H9 (cell line): ENCODE results near the gene PRR27. TPM values are rescaled to one million over a fixed set of nuclear protein-coding genes. Genes with fewer than 3 reads are reported as not detected.

ENCODE experiments used
- DNase-seq: peaks from one replicate; pipeline ENCODE4 v3.0.0-alpha.2; 2017
- H2AFZ ChIP-seq: one replicate; pipeline ENCODE4 v1.6.1; 2013; ENCODE audit warnings: mild to moderate bottlenecking, low read length, control low read depth, moderate library complexity
- H2AK5ac ChIP-seq: 2 replicates; pipeline ENCODE4 v1.6.1; 2013; ENCODE audit warnings: low read length, control low read depth, mixed read lengths; ENCODE audit not compliant: insufficient read length
- H2BK120ac ChIP-seq: one replicate; pipeline ENCODE4 v1.6.1; 2013; ENCODE audit warnings: low read depth, mild to moderate bottlenecking, low read length, control low read depth, inconsistent platforms; ENCODE audit not compliant: poor library complexity, severe bottlenecking
- H2BK12ac ChIP-seq: 2 replicates; pipeline ENCODE4 v1.6.1; 2013; ENCODE audit warnings: low read length, control low read depth, mixed read lengths, low read depth; ENCODE audit not compliant: insufficient read length
- H2BK15ac ChIP-seq: 2 replicates; pipeline ENCODE4 v1.6.1; 2013; ENCODE audit warnings: low read depth, low read length, control low read depth
- H2BK20ac ChIP-seq: one replicate; pipeline ENCODE4 v1.6.1; 2013; ENCODE audit warnings: low read depth, mild to moderate bottlenecking, low read length, control low read depth, inconsistent platforms; ENCODE audit not compliant: poor library complexity, severe bottlenecking
- H2BK5ac ChIP-seq: 2 replicates; pipeline ENCODE4 v1.6.1; 2013; ENCODE audit warnings: low read length, control low read depth, mixed read lengths; ENCODE audit not compliant: insufficient read length
- H3K14ac ChIP-seq: 2 replicates; pipeline ENCODE4 v1.6.1; 2013; ENCODE audit warnings: low read length, control low read depth; ENCODE audit not compliant: insufficient read depth
- H3K18ac ChIP-seq: 2 replicates; pipeline ENCODE4 v1.6.1; 2013; ENCODE audit warnings: low read depth, mild to moderate bottlenecking, mixed read lengths, low read length, control low read depth; ENCODE audit not compliant: insufficient read length
- H3K23ac ChIP-seq: 2 replicates; pipeline ENCODE4 v1.6.1; 2013; ENCODE audit warnings: low read length, control low read depth, mixed read lengths, low read depth; ENCODE audit not compliant: insufficient read length
- H3K23me2 ChIP-seq: 2 replicates; pipeline ENCODE4 v1.6.1; 2013; ENCODE audit warnings: low read depth, mild to moderate bottlenecking, mixed read lengths, low read length, control low read depth; ENCODE audit not compliant: insufficient read length, poor library complexity, severe bottlenecking
- H3K27ac ChIP-seq: 2 replicates; pipeline ENCODE4 v1.5.1; 2013; ENCODE audit warnings: low read length, control low read depth, mixed read lengths, low read depth; ENCODE audit not compliant: insufficient read length
- H3K27me3 ChIP-seq: 2 replicates; pipeline ENCODE4 v1.6.1; 2013; ENCODE audit warnings: low read length, control low read depth, inconsistent platforms; ENCODE audit not compliant: insufficient read depth
- H3K4ac ChIP-seq: 2 replicates; pipeline ENCODE4 v1.6.1; 2013; ENCODE audit warnings: low read depth, mild to moderate bottlenecking, control low read depth, inconsistent platforms, low read length, moderate library complexity
- H3K4me1 ChIP-seq: 2 replicates; pipeline ENCODE4 v1.6.1; 2013; ENCODE audit warnings: low read length, control low read depth, inconsistent platforms; ENCODE audit not compliant: insufficient read depth
- H3K4me2 ChIP-seq: 2 replicates; pipeline ENCODE4 v1.6.1; 2013; ENCODE audit warnings: low read length, control low read depth, mixed read lengths; ENCODE audit not compliant: insufficient read length, insufficient read depth
- H3K56ac ChIP-seq: 2 replicates; pipeline ENCODE4 v1.6.1; 2013; ENCODE audit warnings: low read depth, mild to moderate bottlenecking, mixed read lengths, low read length, control low read depth; ENCODE audit not compliant: insufficient read length
- H3K79me1 ChIP-seq: 2 replicates; pipeline ENCODE4 v1.6.1; 2013; ENCODE audit warnings: low read depth, mild to moderate bottlenecking, moderate library complexity, low read length, control low read depth, inconsistent platforms; ENCODE audit not compliant: insufficient read depth, poor library complexity, severe bottlenecking
- H3K79me2 ChIP-seq: 2 replicates; pipeline ENCODE4 v1.6.1; 2013; ENCODE audit warnings: low read length, control low read depth, inconsistent platforms; ENCODE audit not compliant: insufficient read depth
- H3K9ac ChIP-seq: 2 replicates; pipeline ENCODE4 v1.6.1; 2013; ENCODE audit warnings: low read length, control low read depth, mixed read lengths; ENCODE audit not compliant: insufficient read length; ENCODE audit errors: extremely low read depth
- H3K9me3 ChIP-seq: one replicate; pipeline ENCODE4 v1.6.1; 2013; ENCODE audit warnings: low read depth, low read length, inconsistent platforms; ENCODE audit not compliant: control insufficient read depth
- H3T11ph ChIP-seq: one replicate; pipeline ENCODE4 v1.6.1; 2013; ENCODE audit warnings: mild to moderate bottlenecking, low read length, control low read depth, inconsistent platforms
- H4K20me1 ChIP-seq: one replicate; pipeline ENCODE4 v1.6.1; 2013; ENCODE audit not compliant: control insufficient read depth, insufficient read length, insufficient read depth
- H4K5ac ChIP-seq: 2 replicates; pipeline ENCODE4 v1.6.1; 2013; ENCODE audit warnings: low read depth, mild to moderate bottlenecking, mixed read lengths, low read length, control low read depth; ENCODE audit not compliant: insufficient read length
- H4K8ac ChIP-seq: replicated peaks from 2 replicates; pipeline ENCODE4 v1.6.1; 2013; ENCODE audit warnings: low read length, control low read depth, mixed read lengths, low read depth; ENCODE audit not compliant: insufficient read length
- H4K91ac ChIP-seq: 2 replicates; pipeline ENCODE4 v1.6.1; 2013; ENCODE audit warnings: low read depth, mild to moderate bottlenecking, moderate library complexity, mixed read lengths, low read length, control low read depth; ENCODE audit not compliant: insufficient read length
- H3K27ac Mint-ChIP-seq, 3 experiments: 2 replicates in 2 of 3; 3 replicates in 1 of 3; pipeline ENCODE4 v1.8.0; 2020 to 2021; ENCODE audit warnings: mixed read lengths in 3 of 3, mild to moderate bottlenecking in 1 of 3, moderate library complexity in 1 of 3
- H3K27me3 Mint-ChIP-seq: 2 replicates; pipeline ENCODE4 v1.8.0; 2021; ENCODE audit warnings: low read depth, mild to moderate bottlenecking, moderate library complexity, mixed read lengths
- H3K36me3 Mint-ChIP-seq, 3 experiments: 2 replicates in 2 of 3; 3 replicates in 1 of 3; pipeline ENCODE4 v1.8.0; 2020 to 2021; ENCODE audit warnings: low read depth in 3 of 3, mixed read lengths in 3 of 3; ENCODE audit not compliant: insufficient read depth in 1 of 3
- H3K4me1 Mint-ChIP-seq, 2 experiments: 2 replicates each; pipeline ENCODE4 v1.8.0; 2020; ENCODE audit warnings: mixed read lengths in 2 of 2
- H3K4me3 Mint-ChIP-seq, 2 experiments: 2 replicates in 1 of 2; 3 replicates in 1 of 2; pipeline ENCODE4 v1.8.0; 2020 to 2021; ENCODE audit warnings: mild to moderate bottlenecking in 2 of 2, mixed read lengths in 2 of 2, moderate library complexity in 1 of 2
- H3K9me3 Mint-ChIP-seq, 2 experiments: 2 replicates in 1 of 2; 3 replicates in 1 of 2; pipeline ENCODE4 v1.8.0; 2020; ENCODE audit warnings: mild to moderate bottlenecking in 2 of 2, mixed read lengths in 2 of 2, moderate library complexity in 1 of 2
- WGBS: extraction: QIAGEN DNeasy Blood & Tissue Kit; methylation state at CpG from one replicate; pipeline ENCODE4 v1.1.7; 2013; ENCODE audit warnings: missing lambda C conversion rate, low lambda C conversion rate, mixed read lengths; ENCODE audit not compliant: insufficient read length; ENCODE audit errors: extremely low coverage; 5-methylcytosine and 5-hydroxymethylcytosine counted together
- total RNA-seq: library from RNA; stranded (reverse); gene quantifications from 2 replicates; pipeline ENCODE4 v1.2.1, GENCODE V29; 2021
- TF ChIP-seq, protein P1 (sequence below): fragments of 200-600 bp; sonication (generic); conservative IDR thresholded peaks from 3 replicates; pipeline ENCODE4 v1.8.0; 2021; ENCODE audit warnings: antibody characterized with exemption, mild to moderate bottlenecking

PRR27 gene
- total RNA-seq, 1 experiment from 2014 or later, result not detected

DNA sequence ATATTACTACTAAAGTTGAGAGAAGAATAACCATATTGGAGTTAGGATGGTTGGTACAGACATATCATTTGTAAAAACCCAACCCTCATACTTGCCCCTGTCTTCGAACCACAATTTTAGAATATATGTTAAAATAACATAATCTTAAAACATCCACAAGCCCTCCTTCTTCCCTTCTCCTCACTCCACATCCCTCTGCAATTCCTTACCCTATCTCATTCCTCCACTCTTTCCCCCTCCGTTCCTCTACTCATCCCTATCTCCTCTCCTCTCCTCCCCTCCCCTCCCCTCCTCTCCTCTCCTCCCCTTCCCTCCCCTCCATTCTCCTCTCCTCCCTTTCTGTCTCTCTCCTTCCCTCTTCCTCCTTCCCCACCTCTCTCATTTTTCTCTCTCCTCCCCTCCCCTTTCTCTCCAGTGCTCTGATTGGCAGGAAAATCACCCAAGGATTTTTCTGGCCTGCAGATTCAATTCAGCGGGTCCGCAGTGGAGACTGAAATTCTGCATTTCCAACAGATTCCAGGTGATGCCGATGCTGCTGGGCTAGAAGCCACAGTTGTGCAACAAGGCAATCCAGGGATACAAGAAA is 24.1 kb downstream of the PRR27 start:
- Histone ChIP-seq H3K4ac (no peak overlapping the region), H2BK5ac (no peak overlapping the region), H4K5ac (no peak overlapping the region), H2BK20ac (no peak overlapping the region), H2AK5ac (no peak overlapping the region), H2BK12ac (no peak overlapping the region), H3K9me3 (no peaks in the 10 kb centered on the region), H3K23me2 (no peaks in the 10 kb centered on the region), H3K27me3 (no peaks in the 10 kb centered on the region), H3K4me2 (no peak overlapping the region), H3K4me1 (no peaks in the 10 kb centered on the region), H3K56ac (no peak overlapping the region), H3K23ac (no peak overlapping the region), H4K8ac (no peak overlapping the region), H3K79me1 (no peaks in the 10 kb centered on the region), H3T11ph (no peak overlapping the region), H3K9ac (no peak overlapping the region), H3K14ac (no peak overlapping the region), H3K18ac (no peak overlapping the region), H4K91ac (no peak overlapping the region), H3K79me2 (no peaks in the 10 kb centered on the region), H2AFZ (no peak overlapping the region), H2BK15ac (no peak overlapping the region), H2BK120ac (no peak overlapping the region), H3K27ac (no peak overlapping the region), H4K20me1 (no peaks in the 10 kb centered on the region)
- Mint-ChIP-seq H3K4me1 (no peaks in the 10 kb centered on the region), H3K9me3 (no peaks in the 10 kb centered on the region), H3K27me3 (no peaks in the 10 kb centered on the region), H3K27ac (no peak overlapping the region), H3K4me3 (no peak overlapping the region), H3K36me3 (no peaks in the 10 kb centered on the region)
- 100% methylated on average over 1 of the region's 5 CpGs for WGBS
- peak; percentile 33 for DNase-seq
- TF ChIP-seq, protein P1, sequence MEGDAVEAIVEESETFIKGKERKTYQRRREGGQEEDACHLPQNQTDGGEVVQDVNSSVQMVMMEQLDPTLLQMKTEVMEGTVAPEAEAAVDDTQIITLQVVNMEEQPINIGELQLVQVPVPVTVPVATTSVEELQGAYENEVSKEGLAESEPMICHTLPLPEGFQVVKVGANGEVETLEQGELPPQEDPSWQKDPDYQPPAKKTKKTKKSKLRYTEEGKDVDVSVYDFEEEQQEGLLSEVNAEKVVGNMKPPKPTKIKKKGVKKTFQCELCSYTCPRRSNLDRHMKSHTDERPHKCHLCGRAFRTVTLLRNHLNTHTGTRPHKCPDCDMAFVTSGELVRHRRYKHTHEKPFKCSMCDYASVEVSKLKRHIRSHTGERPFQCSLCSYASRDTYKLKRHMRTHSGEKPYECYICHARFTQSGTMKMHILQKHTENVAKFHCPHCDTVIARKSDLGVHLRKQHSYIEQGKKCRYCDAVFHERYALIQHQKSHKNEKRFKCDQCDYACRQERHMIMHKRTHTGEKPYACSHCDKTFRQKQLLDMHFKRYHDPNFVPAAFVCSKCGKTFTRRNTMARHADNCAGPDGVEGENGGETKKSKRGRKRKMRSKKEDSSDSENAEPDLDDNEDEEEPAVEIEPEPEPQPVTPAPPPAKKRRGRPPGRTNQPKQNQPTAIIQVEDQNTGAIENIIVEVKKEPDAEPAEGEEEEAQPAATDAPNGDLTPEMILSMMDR, result no peak
